RPMI8226 (cell line): ENCODE data around the gene FILIP1L.
A peak's percentile ranks its signal among the peaks of the same experiment; 100 is the strongest.

Experiments
- DNase-seq: peaks from one replicate; pipeline ENCODE4 v3.0.0-alpha.2; 2015

FILIP1L gene

GRCh38 chr3:99823723-99824711 lies 290.3 kb downstream of the FILIP1L start:
- no peak for DNase-seq

- no peak for DNase-seq
Observed at GRCh38 chr3:99818818-99819217, 295.5 kb downstream of the FILIP1L start.

- DNase-seq = peak; percentile 95
Observed at GRCh38 chr3:99817437-99818240, 296.7 kb downstream of the FILIP1L start, which contains the start of gene CMSS1. CMSS1 (plus strand) TSS chr3:99817862.

- DNase-seq = peak; percentile 15
Observed at GRCh38 chr3:99817047-99817436, 297.3 kb downstream of the FILIP1L start.

- DNase-seq = no peak
Observed at GRCh38 chr3:99810403-99810802, 303.9 kb downstream of the FILIP1L start.

- DNase-seq = no peak
Observed at GRCh38 chr3:99809565-99809964, 304.7 kb downstream of the FILIP1L start.

- DNase-seq = peak; percentile 54
Observed at GRCh38 chr3:99808163-99808794, 306.0 kb downstream of the FILIP1L start.

- no peak for DNase-seq
Observed at GRCh38 chr3:99805160-99805559, 309.1 kb downstream of the FILIP1L start.

- DNase-seq = no peak
Observed at GRCh38 chr3:99803297-99803696, 311.0 kb downstream of the FILIP1L start.

- no peak for DNase-seq
Observed at GRCh38 chr3:99799422-99799821, 314.9 kb downstream of the FILIP1L start.

- DNase-seq = no peak
Observed at GRCh38 chr3:99795573-99795972, 318.7 kb downstream of the FILIP1L start.

GRCh38 chr3:99794485-99794884 lies 319.8 kb downstream of the FILIP1L start:
- DNase-seq = no peak

- peak; percentile 49 for DNase-seq
Observed at GRCh38 chr3:99789011-99789721, 325.1 kb downstream of the FILIP1L start.
